HEK293 (cell line): ENCODE measurements around the gene KCNQ1.

ENCODE experiments used
- CTCF ChIA-PET: fragments of 350-600 bp; formaldehyde crosslinking; extraction: SDS; loops from one replicate; lab custom pipeline; 2021; ENCODE audit warnings: antibody characterized with exemption; lab: Yijun Ruan, JAX
- POLR2A ChIA-PET: fragments of 300-600 bp; formaldehyde crosslinking; extraction: SDS; loops from one replicate; lab custom pipeline; 2020; ENCODE audit warnings: antibody characterized with exemption, inconsistent platforms; lab: Yijun Ruan, JAX
- H3K27ac ChIP-seq: fragments of 200-500 bp; sonication (Bioruptor generic); 2 replicates; pipeline ENCODE4 v1.5.1; 2014; ENCODE audit warnings: low read depth, low read length, control low read depth, inconsistent platforms; ENCODE audit errors: extremely low read depth
- H3K36me3 ChIP-seq, 2 experiments: fragments of 200-500 bp in 1 of 2; sonication (Bioruptor generic) in 1 of 2; 1 replicate in 1 of 2; 2 replicates in 1 of 2; pipeline ENCODE4 v1.5.1; 2014 to 2017; ENCODE audit warnings: inconsistent platforms in 2 of 2, low read length in 2 of 2; ENCODE audit not compliant: control insufficient read depth in 2 of 2, insufficient read depth in 1 of 2
- H3K4me1 ChIP-seq: fragments of 200-500 bp; sonication (Bioruptor generic); 2 replicates; pipeline ENCODE4 v1.5.1; 2014; ENCODE audit warnings: mild to moderate bottlenecking, low read length, inconsistent platforms; ENCODE audit not compliant: control insufficient read depth, insufficient read depth
- H3K4me3 ChIP-seq: 2 replicates; pipeline ENCODE4 v1.5.1; 2011; ENCODE audit warnings: low read depth, mild to moderate bottlenecking, control low read depth, low read length, moderate library complexity
- H3K9me3 ChIP-seq: fragments of 200-500 bp; sonication (Bioruptor generic); 2 replicates; pipeline ENCODE4 v1.5.1; 2014; ENCODE audit warnings: low read depth, low read length, inconsistent platforms; ENCODE audit not compliant: control insufficient read depth, insufficient read depth
- AEBP2 ChIP-seq: fragments of 450-650 bp; formaldehyde crosslinking; IDR thresholded peaks from 2 replicates; pipeline ENCODE4 v1.5.1; 2016; ENCODE audit warnings: missing biosample characterization, missing genetic modification characterization, borderline replicate concordance
- GLIS2 ChIP-seq: fragments of 450-650 bp; formaldehyde crosslinking; IDR thresholded peaks from 2 replicates; pipeline ENCODE4 v1.5.1; 2016; ENCODE audit warnings: missing biosample characterization, missing genetic modification characterization
- KLF7 ChIP-seq: fragments of 450-650 bp; formaldehyde crosslinking; IDR thresholded peaks from 2 replicates; pipeline ENCODE4 v1.5.1; 2016; ENCODE audit warnings: missing biosample characterization, missing genetic modification characterization, borderline replicate concordance
- RBAK ChIP-seq: fragments of 450-650 bp; formaldehyde crosslinking; IDR thresholded peaks from 2 replicates; pipeline ENCODE4 v1.5.1; 2016; ENCODE audit warnings: missing biosample characterization, missing genetic modification characterization
- SP3 ChIP-seq: fragments of 450-650 bp; formaldehyde crosslinking; IDR thresholded peaks from 2 replicates; pipeline ENCODE4 v1.5.1; 2016; ENCODE audit warnings: missing biosample characterization, missing genetic modification characterization
- ZBTB7A ChIP-seq: fragments of 450-650 bp; formaldehyde crosslinking; IDR thresholded peaks from 2 replicates; pipeline ENCODE4 v1.5.1; 2016; ENCODE audit warnings: low read depth, missing biosample characterization, missing genetic modification characterization
- ZIC2 ChIP-seq: fragments of 450-650 bp; formaldehyde crosslinking; IDR thresholded peaks from 2 replicates; pipeline ENCODE4 v1.5.1; 2016; ENCODE audit warnings: missing biosample characterization, missing genetic modification characterization
- ZNF133 ChIP-seq: fragments of 450-650 bp; formaldehyde crosslinking; IDR thresholded peaks from 2 replicates; pipeline ENCODE4 v1.5.1; 2016; ENCODE audit warnings: missing biosample characterization, missing genetic modification characterization
- ZNF16 ChIP-seq: fragments of 450-650 bp; formaldehyde crosslinking; IDR thresholded peaks from 2 replicates; pipeline ENCODE4 v1.5.1; 2016; ENCODE audit warnings: low read depth, missing biosample characterization, missing genetic modification characterization
- ZNF2 ChIP-seq: fragments of 450-650 bp; formaldehyde crosslinking; IDR thresholded peaks from 2 replicates; pipeline ENCODE4 v1.5.1; 2016; ENCODE audit warnings: missing biosample characterization, missing genetic modification characterization
- ZNF280C ChIP-seq: fragments of 450-650 bp; formaldehyde crosslinking; IDR thresholded peaks from 2 replicates; pipeline ENCODE4 v1.5.1; 2016; ENCODE audit warnings: missing biosample characterization, missing genetic modification characterization
- ZNF350 ChIP-seq: fragments of 450-650 bp; formaldehyde crosslinking; IDR thresholded peaks from 2 replicates; pipeline ENCODE4 v1.5.0; 2017; ENCODE audit warnings: missing biosample characterization, mild to moderate bottlenecking, missing genetic modification characterization
- ZNF433 ChIP-seq: fragments of 450-650 bp; formaldehyde crosslinking; IDR thresholded peaks from 2 replicates; pipeline ENCODE4 v1.5.1; 2016; ENCODE audit warnings: missing biosample characterization, missing genetic modification characterization, low read depth
- ZNF501 ChIP-seq: fragments of 450-650 bp; formaldehyde crosslinking; IDR thresholded peaks from 2 replicates; pipeline ENCODE4 v1.5.1; 2016; ENCODE audit warnings: missing biosample characterization, missing genetic modification characterization
- ZNF558 ChIP-seq: fragments of 450-650 bp; formaldehyde crosslinking; IDR thresholded peaks from 2 replicates; pipeline ENCODE4 v1.5.1; 2016; ENCODE audit warnings: missing biosample characterization, missing genetic modification characterization
- ZNF707 ChIP-seq: fragments of 450-650 bp; formaldehyde crosslinking; IDR thresholded peaks from 2 replicates; pipeline ENCODE4 v1.5.1; 2016; ENCODE audit warnings: missing biosample characterization, missing genetic modification characterization
- ZXDB ChIP-seq: fragments of 450-650 bp; formaldehyde crosslinking; IDR thresholded peaks from 2 replicates; pipeline ENCODE4 v1.5.1; 2016; ENCODE audit warnings: missing biosample characterization, missing genetic modification characterization
- TF ChIP-seq, protein P1 (sequence below): IDR thresholded peaks from 2 replicates; pipeline ENCODE4 v1.6.1; 2011; ENCODE audit warnings: mild to moderate bottlenecking, low read depth, low read length, borderline replicate concordance
- TF ChIP-seq, protein P2 (sequence below): fragments of 450-650 bp; formaldehyde crosslinking; IDR thresholded peaks from 2 replicates; pipeline ENCODE4 v1.5.1; 2016; ENCODE audit warnings: missing biosample characterization, missing genetic modification characterization

Gene KCNQ1

DNA sequence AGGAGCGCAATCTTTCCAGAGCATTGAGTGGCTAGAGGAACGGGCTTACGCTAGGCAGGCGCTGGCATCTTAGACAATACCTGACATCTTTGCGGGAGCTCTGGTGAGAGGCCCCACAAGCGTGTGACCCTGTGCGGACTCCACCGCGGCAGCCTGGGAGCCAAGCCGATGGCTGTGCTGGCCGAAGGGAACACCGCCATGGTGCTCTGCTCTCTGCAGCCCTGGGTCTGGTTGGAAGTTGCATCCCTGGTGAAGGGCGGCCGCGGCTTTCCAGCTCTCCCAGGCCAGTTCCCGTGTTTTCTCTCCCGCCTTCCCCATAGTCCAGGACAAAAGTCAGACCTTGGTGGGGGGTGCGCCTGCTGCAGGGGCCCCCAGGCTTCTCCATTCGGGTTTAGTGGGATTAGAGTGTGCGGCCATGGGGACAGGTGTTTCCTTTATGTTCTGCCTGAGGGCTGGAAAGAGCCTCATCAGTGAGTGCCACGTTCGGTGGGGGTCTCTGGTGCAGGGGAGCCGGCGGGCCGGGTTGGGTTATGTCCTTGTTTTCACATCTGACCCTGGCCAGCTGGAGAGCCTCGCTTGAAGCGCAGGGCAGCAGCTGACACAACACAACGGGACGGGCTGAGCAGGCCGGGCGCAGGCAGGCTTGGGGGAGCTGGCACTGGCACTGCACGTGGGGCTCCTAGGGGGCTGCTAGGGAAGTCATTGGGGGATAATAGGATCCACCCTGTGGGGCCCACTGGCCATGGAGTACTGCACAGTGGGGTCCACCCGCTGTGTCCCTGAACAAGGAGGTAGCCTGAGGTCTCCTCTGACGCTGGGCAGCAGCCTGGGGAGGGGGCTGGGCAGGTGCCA, 94.8 kb downstream of the KCNQ1 start:
- Histone ChIP-seq H3K27ac (no peak overlapping the region), H3K36me3 (no peaks in the 10 kb centered on the region), H3K4me1 (no peaks in the 10 kb centered on the region), H3K9me3 (no peaks in the 10 kb centered on the region), H3K4me3 (no peak overlapping the region)
- CTCF ChIA-PET, result interaction anchor here (0.5 to 1.1 kb wide), 2 partner anchors 348 to 352 kb away, joined by 3 read pairs; no protein-coding TSS in a partner anchor
- TF ChIP-seq ZNF280C (tag by site-specific recombination) (no peak), ZNF2 (tag by site-specific recombination) (no peak), ZBTB7A (tag by site-specific recombination) (no peak), RBAK (tag by site-specific recombination) (no peak), KLF7 (tag by site-specific recombination) (no peak), ZNF501 (tag by site-specific recombination) (no peak), ZNF16 (tag by site-specific recombination) (no peak), SP3 (no peak), ZNF707 (tag by site-specific recombination) (no peak), ZNF133 (tag by site-specific recombination) (no peak), ZXDB (tag by site-specific recombination) (no peak), ZIC2 (no peak), GLIS2 (tag by site-specific recombination) (no peak), ZNF558 (tag by site-specific recombination) (no peak), AEBP2 (tag by site-specific recombination) (no peak), ZNF433 (tag by site-specific recombination) (no peak), ZNF350 (tag by site-specific recombination) (no peak)
- TF ChIP-seq, protein P1, sequence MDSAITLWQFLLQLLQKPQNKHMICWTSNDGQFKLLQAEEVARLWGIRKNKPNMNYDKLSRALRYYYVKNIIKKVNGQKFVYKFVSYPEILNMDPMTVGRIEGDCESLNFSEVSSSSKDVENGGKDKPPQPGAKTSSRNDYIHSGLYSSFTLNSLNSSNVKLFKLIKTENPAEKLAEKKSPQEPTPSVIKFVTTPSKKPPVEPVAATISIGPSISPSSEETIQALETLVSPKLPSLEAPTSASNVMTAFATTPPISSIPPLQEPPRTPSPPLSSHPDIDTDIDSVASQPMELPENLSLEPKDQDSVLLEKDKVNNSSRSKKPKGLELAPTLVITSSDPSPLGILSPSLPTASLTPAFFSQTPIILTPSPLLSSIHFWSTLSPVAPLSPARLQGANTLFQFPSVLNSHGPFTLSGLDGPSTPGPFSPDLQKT, result no peak
- TF ChIP-seq, protein P2, sequence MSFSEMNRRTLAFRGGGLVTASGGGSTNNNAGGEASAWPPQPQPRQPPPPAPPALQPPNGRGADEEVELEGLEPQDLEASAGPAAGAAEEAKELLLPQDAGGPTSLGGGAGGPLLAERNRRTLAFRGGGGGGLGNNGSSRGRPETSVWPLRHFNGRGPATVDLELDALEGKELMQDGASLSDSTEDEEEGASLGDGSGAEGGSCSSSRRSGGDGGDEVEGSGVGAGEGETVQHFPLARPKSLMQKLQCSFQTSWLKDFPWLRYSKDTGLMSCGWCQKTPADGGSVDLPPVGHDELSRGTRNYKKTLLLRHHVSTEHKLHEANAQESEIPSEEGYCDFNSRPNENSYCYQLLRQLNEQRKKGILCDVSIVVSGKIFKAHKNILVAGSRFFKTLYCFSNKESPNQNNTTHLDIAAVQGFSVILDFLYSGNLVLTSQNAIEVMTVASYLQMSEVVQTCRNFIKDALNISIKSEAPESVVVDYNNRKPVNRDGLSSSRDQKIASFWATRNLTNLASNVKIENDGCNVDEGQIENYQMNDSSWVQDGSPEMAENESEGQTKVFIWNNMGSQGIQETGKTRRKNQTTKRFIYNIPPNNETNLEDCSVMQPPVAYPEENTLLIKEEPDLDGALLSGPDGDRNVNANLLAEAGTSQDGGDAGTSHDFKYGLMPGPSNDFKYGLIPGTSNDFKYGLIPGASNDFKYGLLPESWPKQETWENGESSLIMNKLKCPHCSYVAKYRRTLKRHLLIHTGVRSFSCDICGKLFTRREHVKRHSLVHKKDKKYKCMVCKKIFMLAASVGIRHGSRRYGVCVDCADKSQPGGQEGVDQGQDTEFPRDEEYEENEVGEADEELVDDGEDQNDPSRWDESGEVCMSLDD (tag by site-specific recombination), result no peak
- POLR2A ChIA-PET, result no interaction called here
